HG03097 (cell line): ENCODE results near the gene ADD1.
"Not testable (repeated sequence)": the region's sequence is repeated elsewhere in the genome, so short reads cannot be mapped to it uniquely, and the experiment has no call there.

Experiments
- ATAC-seq: cut with Tn5 transposase; IDR thresholded peaks from one replicate; pipeline ENCODE4 v1.9.1; 2021; ENCODE audit not compliant: unreplicated experiment, low FRiP score

ADD1 gene

GRCh38 chr4:2931512-2932301, 88.1 kb downstream of the ADD1 start:
- peak; percentile 36 for ATAC-seq

- no peak for ATAC-seq
Measured at GRCh38 chr4:2932321-2932950, 88.8 kb downstream of the ADD1 start.

DNA sequence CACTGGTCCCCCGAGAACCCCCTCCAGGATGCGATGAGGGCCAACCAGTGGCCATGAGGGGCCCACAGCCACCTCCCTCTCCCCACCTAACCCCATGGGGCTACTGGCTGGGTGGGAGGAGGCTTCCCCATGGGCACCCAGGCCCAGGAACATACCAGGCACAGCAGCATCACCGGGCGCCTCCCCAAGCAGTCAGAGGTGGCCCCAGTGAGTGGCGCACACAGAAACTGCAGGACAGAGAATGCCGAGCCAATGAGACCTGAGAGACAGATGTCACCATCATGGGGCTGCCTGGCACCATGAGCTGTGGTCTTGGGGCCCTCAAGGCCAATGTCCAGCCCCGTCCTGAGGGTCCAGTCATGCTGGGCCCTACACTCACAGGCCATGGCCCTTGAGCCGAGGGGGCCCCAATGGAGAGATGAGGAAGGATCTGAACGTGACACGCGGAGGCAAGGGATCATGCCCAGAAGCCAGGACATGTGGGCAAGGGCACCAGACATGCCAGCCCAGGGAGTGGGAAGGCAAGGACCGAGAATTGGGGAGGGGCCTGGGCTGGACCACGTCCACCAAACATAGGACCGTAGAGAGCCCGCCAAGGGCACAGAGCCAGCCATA, 89.4 kb downstream of the ADD1 start:
- no peak for ATAC-seq

DNA sequence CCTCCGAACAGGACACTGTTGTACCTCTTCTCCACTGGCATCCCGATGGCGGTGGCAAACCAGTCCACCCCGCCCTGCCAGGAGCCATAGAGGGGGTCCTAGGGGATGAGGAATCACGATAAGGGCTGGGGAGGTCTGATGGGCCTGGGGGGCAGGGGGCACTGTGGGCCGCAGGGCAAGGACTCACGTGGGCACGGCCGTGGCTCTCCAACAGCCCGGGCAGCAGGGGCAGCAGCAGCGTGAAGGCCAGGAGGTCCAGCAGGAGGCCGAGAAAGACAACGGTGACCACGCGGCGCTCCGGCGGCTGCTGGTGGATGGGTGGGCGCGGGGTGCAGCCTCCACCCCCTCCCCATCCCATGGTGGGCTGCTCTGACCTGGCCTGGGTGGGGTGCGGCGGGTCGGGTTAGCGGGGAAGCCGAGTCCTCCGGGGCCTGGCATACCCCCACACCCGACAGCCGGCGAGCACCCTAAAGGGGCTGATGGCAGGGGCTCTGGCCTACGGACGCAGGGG, 90.0 kb downstream of the ADD1 start:
- no peak for ATAC-seq

- no peak for ATAC-seq
Measured at GRCh38 chr4:2934077-2934812, 90.6 kb downstream of the ADD1 start.

DNA sequence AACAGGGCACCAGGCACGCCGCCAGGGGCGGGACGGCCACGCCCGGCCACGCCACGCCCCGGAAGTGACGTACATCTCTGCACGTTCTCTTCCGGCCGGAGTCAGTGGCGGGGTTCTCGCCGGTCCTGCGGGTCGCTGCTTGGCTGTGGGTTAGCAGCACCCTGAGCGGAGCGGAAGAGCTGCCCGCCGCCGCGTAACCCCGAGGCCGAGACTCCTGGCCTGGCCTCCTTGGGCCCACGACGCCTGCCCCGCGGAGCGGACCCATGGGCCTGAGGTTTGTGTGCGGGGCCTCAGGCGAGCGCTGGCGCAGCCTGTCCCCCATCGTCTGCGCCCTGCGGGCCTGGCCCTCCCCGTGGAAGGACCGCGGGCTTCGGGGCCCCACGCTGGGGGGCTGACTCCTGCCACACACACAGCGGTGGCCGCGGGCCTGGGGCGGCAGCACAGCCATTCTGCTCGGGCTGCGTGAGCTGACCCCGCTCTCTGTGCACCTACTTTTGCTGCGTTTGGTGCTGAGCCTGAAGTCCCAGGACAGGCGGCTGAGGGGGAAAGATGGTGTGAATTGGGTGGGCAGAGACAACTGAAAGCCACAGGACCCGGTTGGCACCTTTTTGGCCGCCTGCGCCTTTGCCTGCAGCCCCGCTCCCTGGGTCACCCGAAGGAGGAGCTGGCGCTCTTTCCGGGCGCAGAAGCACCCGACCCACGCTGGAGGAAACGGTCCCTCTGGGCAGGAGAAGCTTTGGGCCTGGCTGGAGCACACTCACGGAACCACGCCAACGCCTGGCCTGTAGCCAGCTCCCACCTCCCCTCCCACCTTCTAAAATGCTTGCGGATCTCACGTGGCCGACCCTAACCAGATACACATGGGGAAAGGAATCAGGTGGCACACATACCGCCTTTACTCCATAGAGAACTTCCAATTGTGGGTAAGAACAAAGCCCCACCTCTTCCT, 91.4 kb downstream of the ADD1 start:
- peak; percentile 41 for ATAC-seq

DNA sequence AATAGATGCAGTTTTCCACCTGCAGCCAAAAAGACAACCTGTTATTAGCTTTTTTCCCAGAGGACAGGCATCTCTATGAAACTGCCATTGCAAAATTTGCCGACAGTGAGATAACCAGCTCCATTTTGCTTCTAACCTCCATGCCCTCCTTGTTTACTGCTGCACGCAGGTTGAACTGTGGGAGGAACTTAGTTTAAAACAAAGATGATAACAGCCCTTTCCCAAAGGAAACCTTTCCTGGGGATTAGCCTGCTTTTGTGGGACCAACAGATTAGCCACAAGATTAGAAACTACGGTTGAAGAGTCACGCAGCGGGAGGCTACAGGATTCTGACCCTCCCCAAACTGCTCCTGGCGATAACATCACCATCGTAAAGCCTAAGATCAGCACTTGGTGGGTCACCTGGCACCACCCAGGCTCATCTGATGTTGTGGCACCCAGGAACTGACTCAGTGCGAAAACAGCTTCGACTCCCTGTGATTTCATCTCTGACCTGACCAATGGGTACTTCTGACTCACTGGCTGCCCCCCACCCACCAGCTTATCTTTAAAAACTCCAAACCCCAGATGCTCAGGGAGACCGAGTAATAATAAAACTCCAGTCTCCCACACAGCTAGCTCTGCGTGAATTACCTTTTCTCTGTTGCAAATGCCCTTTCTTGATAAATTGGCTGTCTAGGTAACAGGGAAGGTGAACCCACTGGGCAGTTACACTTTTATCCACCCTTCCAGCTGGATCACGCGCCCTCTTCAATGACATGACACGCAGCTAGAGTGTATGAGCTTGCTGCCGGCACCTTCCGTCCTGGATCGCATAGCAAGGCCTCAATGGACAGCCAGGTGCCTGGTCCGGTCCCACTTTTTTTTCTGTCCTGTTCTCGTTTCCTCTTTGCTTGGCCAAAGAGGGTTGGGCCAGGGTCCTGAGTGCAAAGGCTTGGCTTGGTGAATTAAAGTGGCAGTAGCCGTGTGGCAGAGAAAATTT, 92.4 kb downstream of the ADD1 start:
- no peak for ATAC-seq

- no peak for ATAC-seq
Measured at GRCh38 chr4:2936773-2937145, 93.1 kb downstream of the ADD1 start.

- ATAC-seq: no peak
Measured at GRCh38 chr4:2937146-2937857, 93.7 kb downstream of the ADD1 start.

DNA sequence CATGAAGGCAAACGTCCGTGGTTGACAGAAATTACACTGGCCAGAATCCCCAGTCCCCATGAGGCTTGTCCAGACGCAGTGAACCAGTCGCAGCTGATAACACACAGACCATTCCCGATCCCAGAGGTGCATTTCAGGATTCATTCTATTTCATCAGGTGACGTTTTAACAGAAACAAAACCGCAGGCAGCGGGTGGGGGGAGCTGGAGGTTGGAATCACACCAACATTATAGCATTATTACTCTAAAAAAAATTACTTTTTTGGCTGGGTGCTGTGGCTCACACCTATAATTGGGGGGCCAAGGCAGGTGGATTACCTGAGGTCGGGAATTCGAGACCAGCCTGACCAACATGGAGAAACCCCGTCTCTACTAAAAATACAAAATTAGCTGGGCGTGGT, 94.3 kb downstream of the ADD1 start:
- no peak for ATAC-seq

- not testable (repeated sequence) for ATAC-seq
Measured at GRCh38 chr4:2938411-2938810, 94.8 kb downstream of the ADD1 start.

- no peak for ATAC-seq
Measured at GRCh38 chr4:2938906-2939305, 95.3 kb downstream of the ADD1 start.

DNA sequence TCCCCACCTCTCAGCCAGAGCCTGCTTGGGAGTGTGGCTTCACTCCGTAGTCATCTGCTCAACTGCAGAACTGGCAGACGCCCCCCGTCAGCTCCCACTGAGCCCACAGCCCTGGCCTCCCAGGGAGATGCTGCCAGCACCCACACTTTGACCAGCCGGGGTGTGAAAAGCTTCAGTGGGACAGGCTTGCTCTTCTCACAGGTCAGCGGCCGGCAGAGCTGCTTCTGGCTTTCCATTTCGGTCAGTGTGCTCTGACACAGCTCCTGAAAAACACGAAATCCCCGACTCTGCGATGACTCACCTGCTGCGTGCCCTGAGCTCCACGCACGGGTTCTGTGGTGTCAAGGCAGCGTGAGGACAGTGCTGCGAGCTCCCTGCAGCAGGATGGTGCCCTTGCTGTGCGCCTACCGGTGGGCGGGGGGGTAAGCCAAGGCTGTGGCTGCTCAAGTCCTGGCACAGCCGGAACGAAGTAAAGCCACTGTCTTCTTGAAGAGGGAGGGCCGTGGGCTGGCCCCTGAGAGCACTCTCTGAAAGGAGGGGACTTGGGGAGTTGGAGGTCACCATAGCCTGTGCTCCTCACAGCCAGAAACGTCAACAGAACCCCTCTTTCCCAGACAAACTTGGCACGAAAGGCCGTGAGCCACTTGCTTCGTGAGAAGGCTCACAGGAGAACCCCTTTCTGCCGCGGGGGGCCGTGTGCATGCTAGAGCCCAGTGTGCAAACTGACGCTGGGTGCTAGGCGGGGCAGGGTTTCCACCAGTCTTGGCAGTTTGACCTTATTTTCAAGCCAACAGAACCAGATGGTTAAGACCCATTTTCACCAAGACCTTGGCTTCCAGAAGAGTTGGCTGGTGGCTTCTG, 96.0 kb downstream of the ADD1 start:
- ATAC-seq: no peak

- no peak for ATAC-seq
Measured at GRCh38 chr4:2940267-2941137, 96.9 kb downstream of the ADD1 start.

DNA sequence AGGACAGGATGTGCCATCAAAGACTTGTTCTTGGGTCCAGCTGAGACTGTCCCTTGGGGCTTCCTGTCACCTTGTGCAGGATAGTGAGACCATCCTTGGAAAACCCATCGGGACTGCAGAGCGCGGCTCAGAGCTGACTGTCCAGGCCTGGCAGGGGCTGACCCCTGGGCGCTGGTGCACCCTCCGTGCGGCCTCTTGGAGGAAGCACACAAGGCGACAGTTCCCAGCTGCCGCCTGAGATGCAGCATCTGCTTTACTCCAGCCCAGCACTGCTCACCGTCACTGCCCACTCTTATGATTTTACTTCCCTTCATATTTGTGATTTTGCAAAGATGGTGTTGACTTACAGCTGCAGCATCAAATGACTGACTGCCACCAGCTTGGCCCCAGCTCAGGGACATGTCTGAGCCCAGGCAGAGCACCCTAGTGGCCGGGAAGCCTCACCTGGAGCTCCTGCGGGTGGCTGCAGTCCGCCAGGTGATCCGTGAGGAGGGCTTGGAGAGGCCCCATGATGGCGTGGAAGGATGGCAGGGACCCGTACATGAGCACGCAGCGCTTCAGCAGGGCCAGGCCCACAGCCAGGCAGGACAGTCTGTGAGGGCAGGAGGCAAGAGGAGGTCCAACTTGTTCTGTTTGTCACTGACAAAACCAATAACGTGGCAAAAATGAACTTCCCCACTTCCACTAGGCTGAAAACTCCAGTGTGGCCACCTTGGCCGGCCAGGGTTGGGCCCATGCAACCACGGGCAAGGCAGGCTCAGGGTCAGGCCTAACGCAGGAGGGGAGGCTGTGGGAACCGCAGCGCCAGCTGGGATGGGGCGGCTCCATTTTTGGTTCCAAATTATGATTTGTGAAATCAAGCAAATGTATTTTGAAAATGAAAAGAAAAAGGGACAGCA, 97.7 kb downstream of the ADD1 start:
- ATAC-seq: no peak
